Trophoblast cell (in vitro differentiated cells and primary cell): Measurements from ENCODE around the gene ITPR1.

ENCODE experiments used
- DNase-seq, 2 donors: peaks; one replicate each; pipeline ENCODE4 v3.0.0-alpha.2; 2016
- H2AFZ ChIP-seq: 2 replicates; pipeline ENCODE4 v1.6.1; 2013; ENCODE audit warnings: low read length, moderate library complexity, mild to moderate bottlenecking; ENCODE audit not compliant: insufficient read depth, poor library complexity
- H2AK5ac ChIP-seq: 2 replicates; pipeline ENCODE4 v1.6.1; 2013; ENCODE audit warnings: mild to moderate bottlenecking, low read length
- H2BK120ac ChIP-seq: 2 replicates; pipeline ENCODE4 v1.6.1; 2013; ENCODE audit warnings: low read length, mild to moderate bottlenecking, moderate library complexity; ENCODE audit not compliant: insufficient read depth, poor library complexity
- H2BK12ac ChIP-seq: 2 replicates; pipeline ENCODE4 v1.6.1; 2013; ENCODE audit warnings: mild to moderate bottlenecking, low read length, moderate library complexity
- H2BK5ac ChIP-seq: 2 replicates; pipeline ENCODE4 v1.6.1; 2013; ENCODE audit warnings: low read length, low read depth, moderate library complexity, mild to moderate bottlenecking; ENCODE audit not compliant: poor library complexity
- H3K14ac ChIP-seq: 2 replicates; pipeline ENCODE4 v1.6.1; 2013; ENCODE audit warnings: mild to moderate bottlenecking, low read length
- H3K18ac ChIP-seq: 2 replicates; pipeline ENCODE4 v1.6.1; 2013; ENCODE audit warnings: mild to moderate bottlenecking, low read length
- H3K23ac ChIP-seq: 2 replicates; pipeline ENCODE4 v1.6.1; 2013; ENCODE audit warnings: low read length
- H3K27ac ChIP-seq: 2 replicates; pipeline ENCODE4 v1.5.1; 2013; ENCODE audit warnings: low read depth, mild to moderate bottlenecking, inconsistent platforms, low read length, moderate library complexity
- H3K27me3 ChIP-seq: 2 replicates; pipeline ENCODE4 v1.6.1; 2013; ENCODE audit warnings: inconsistent platforms, mild to moderate bottlenecking, low read length, moderate library complexity; ENCODE audit not compliant: insufficient read depth
- H3K36me3 ChIP-seq, 2 experiments: 1 replicate in 1 of 2; 2 replicates in 1 of 2; pipeline ENCODE4 v1.6.1; 2013; ENCODE audit warnings: low read length in 2 of 2, mild to moderate bottlenecking in 2 of 2, moderate library complexity in 1 of 2; ENCODE audit not compliant: insufficient read depth in 2 of 2, control insufficient read depth in 1 of 2
- H3K4ac ChIP-seq: 2 replicates; pipeline ENCODE4 v1.6.1; 2013; ENCODE audit warnings: low read depth, mild to moderate bottlenecking, low read length, moderate library complexity
- H3K4me1 ChIP-seq, 2 experiments: 1 replicate in 1 of 2; 2 replicates in 1 of 2; pipeline ENCODE4 v1.6.1; 2013; ENCODE audit warnings: low read length in 2 of 2, mild to moderate bottlenecking in 2 of 2, moderate library complexity in 1 of 2; ENCODE audit not compliant: insufficient read depth in 2 of 2, control insufficient read depth in 1 of 2
- H3K4me2 ChIP-seq: 2 replicates; pipeline ENCODE4 v1.6.1; 2013; ENCODE audit warnings: inconsistent platforms, mild to moderate bottlenecking, low read length, moderate library complexity
- H3K4me3 ChIP-seq: 2 replicates; pipeline ENCODE4 v1.5.1; 2013; ENCODE audit warnings: mild to moderate bottlenecking, low read depth, low read length, inconsistent platforms
- H3K79me1 ChIP-seq: one replicate; pipeline ENCODE4 v1.6.1; 2013; ENCODE audit warnings: low read length
- H3K79me2 ChIP-seq: 2 replicates; pipeline ENCODE4 v1.6.1; 2013; ENCODE audit warnings: low read length, mild to moderate bottlenecking; ENCODE audit not compliant: control insufficient read depth, insufficient read depth, poor library complexity
- H3K9ac ChIP-seq: 2 replicates; pipeline ENCODE4 v1.6.1; 2013; ENCODE audit warnings: mild to moderate bottlenecking, low read length
- H3K9me3 ChIP-seq: 2 replicates; pipeline ENCODE4 v1.6.1; 2013; ENCODE audit warnings: low read depth, mild to moderate bottlenecking, control low read depth, inconsistent platforms, low read length; ENCODE audit not compliant: insufficient read depth
- H4K12ac ChIP-seq: 2 replicates; pipeline ENCODE4 v1.6.1; 2013; ENCODE audit warnings: low read depth, mild to moderate bottlenecking, low read length, moderate library complexity
- H4K8ac ChIP-seq: 2 replicates; pipeline ENCODE4 v1.6.1; 2013; ENCODE audit warnings: low read depth, mild to moderate bottlenecking, low read length, moderate library complexity
- H4K91ac ChIP-seq: one replicate; pipeline ENCODE4 v1.6.1; 2013; ENCODE audit warnings: low read depth, mild to moderate bottlenecking, low read length, moderate library complexity
- WGBS: extraction: QIAGEN DNeasy Blood & Tissue Kit; methylation state at CpG from one replicate; pipeline ENCODE4 v1.1.7; 2013; ENCODE audit warnings: missing lambda C conversion rate; ENCODE audit not compliant: insufficient read length, insufficient coverage; ENCODE audit errors: extremely low coverage; 5-methylcytosine and 5-hydroxymethylcytosine counted together

The ITPR1 gene

DNA sequence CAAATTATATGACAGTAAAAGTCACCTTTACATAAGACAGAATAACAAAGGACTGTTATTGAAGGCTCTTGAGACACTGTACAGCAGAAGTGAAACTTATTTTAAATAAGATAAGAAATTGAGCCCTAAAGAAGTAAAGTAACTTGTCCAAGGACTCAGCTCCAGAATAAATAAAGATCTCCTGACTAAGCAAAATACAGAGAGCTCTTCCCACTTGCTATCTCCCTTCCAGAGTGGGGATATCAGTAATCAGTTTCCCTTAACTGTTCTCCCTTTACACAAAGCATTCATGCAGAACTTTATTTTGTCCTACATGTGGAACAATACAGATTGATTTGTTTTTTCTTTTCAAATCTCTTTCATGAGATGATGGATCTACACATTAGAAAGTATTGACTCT is 356.6 kb downstream of the ITPR1 start:
- no peaks in the 10 kb centered on the region for H3K36me3 ChIP-seq
- no peaks in the 10 kb centered on the region for H3K79me2 ChIP-seq
- no peak overlapping the region for H2BK120ac ChIP-seq
- peaks cover 8 to 24% of the 10 kb centered on the region in 2 experiments for H3K4me1 ChIP-seq
- no peak overlapping the region for H3K9ac ChIP-seq
- H3K79me1 ChIP-seq, result peaks cover 19% of the 10 kb centered on the region
- H3K4me3 ChIP-seq, result no peak overlapping the region
- H4K91ac ChIP-seq, result no peak overlapping the region
- no peak overlapping the region for H4K12ac ChIP-seq
- H4K8ac ChIP-seq, result no peak overlapping the region
- no peak overlapping the region for H3K14ac ChIP-seq
- H2BK12ac ChIP-seq, result no peak overlapping the region
- no peaks in the 10 kb centered on the region for H3K27me3 ChIP-seq
- H3K4me2 ChIP-seq, result no peak overlapping the region
- no peak overlapping the region for H2AFZ ChIP-seq
- no peak overlapping the region for H3K4ac ChIP-seq
- no peak overlapping the region for H2AK5ac ChIP-seq
- no peak overlapping the region for H3K27ac ChIP-seq
- no peak overlapping the region for H2BK5ac ChIP-seq
- DNase-seq, result no peak
- H3K18ac ChIP-seq, result no peak overlapping the region
- H3K23ac ChIP-seq, result no peak overlapping the region
- H3K9me3 ChIP-seq, result no peaks in the 10 kb centered on the region

DNA sequence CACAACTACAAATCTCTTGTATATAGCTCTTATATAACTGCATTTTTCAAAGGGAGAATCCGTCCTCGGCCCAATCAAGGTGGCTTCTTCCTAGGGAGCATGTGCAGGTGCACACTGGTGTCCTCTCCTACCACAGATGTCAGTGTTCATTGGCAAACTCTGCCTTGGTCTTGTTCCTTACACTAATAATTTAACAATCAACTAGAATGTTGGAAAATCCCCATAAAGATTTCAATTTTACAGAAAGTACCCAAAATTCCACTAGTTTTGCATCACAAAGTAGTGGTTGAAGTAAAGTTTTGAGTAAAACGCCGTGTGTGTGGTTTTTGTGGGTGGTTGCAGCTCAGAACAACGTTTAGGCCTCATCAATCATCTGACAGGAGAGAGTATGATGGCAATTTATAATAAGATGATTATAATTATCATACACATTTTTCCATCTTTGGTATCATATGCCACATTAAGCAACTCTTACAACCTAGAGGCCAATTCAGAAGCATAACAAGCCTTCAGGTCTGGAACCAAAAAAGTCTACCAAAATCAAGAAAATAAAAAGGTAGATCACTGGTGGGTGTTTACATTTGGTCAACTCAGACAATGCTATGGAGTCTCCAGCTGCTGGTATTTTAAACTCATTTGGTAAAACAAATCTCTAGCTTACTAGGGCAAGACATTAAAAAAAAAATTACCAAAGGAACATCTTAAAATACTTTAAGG is 357.2 kb downstream of the ITPR1 start:
- no peak overlapping the region for H3K18ac ChIP-seq
- no peak overlapping the region for H3K23ac ChIP-seq
- no peaks in the 10 kb centered on the region for H3K79me2 ChIP-seq
- no peak overlapping the region for H4K91ac ChIP-seq
- H3K36me3 ChIP-seq, result no peaks in the 10 kb centered on the region
- no peaks in the 10 kb centered on the region for H3K27me3 ChIP-seq
- H4K12ac ChIP-seq, result no peak overlapping the region
- peak overlapping the region; percentile 99 for H2BK12ac ChIP-seq
- peak overlapping the region; percentile 83 for H2BK120ac ChIP-seq
- H3K9ac ChIP-seq, result no peak overlapping the region
- H3K79me1 ChIP-seq, result peaks cover 19% of the 10 kb centered on the region
- H3K4me3 ChIP-seq, result no peak overlapping the region
- no peak for DNase-seq
- no peak overlapping the region for H3K4me2 ChIP-seq
- peak overlapping the region; percentile 49 for H2BK5ac ChIP-seq
- no peak overlapping the region for H3K27ac ChIP-seq
- peaks cover 8 to 24% of the 10 kb centered on the region in 2 experiments for H3K4me1 ChIP-seq
- no peak overlapping the region for H3K4ac ChIP-seq
- H4K8ac ChIP-seq, result no peak overlapping the region
- no peak overlapping the region for H2AFZ ChIP-seq
- no CpG with 5 or more reads among the region's 5 CpGs for WGBS
- H3K9me3 ChIP-seq, result no peaks in the 10 kb centered on the region
- H2AK5ac ChIP-seq, result peak overlapping the region; percentile 99
- H3K14ac ChIP-seq, result peak overlapping the region; percentile 74

DNA sequence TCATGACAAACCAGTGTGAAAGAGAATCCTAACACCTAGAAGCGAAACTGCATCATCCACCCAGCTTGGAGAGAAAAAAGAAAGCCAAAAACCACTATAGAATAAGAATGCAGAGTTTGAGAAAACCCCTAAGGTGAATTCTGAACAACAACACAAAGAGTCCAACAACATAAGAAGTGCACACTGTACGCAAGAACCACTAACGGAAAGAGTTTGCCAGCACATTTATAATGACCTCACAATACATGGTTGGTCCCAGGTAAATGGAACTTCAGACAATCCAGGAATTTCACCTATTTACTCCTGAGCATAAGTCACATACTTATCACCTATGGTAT is 357.7 kb downstream of the ITPR1 start:
- Histone ChIP-seq H4K8ac (no peak overlapping the region), H3K79me2 (no peaks in the 10 kb centered on the region), H2BK5ac (no peak overlapping the region), H3K27me3 (no peaks in the 10 kb centered on the region), H3K9me3 (no peaks in the 10 kb centered on the region), H3K9ac (no peak overlapping the region), H3K14ac (no peak overlapping the region), H2AK5ac (no peak overlapping the region), H3K23ac (no peak overlapping the region), H3K79me1 (peaks cover 23% of the 10 kb centered on the region), H3K4me3 (no peak overlapping the region), H3K36me3 (no peaks in the 10 kb centered on the region), H2BK120ac (no peak overlapping the region), H2AFZ (no peak overlapping the region), H2BK12ac (no peak overlapping the region), H4K91ac (no peak overlapping the region), H3K4me2 (no peak overlapping the region), H3K18ac (no peak overlapping the region), H3K27ac (no peak overlapping the region), H4K12ac (no peak overlapping the region), H3K4ac (no peak overlapping the region), H3K4me1 (peaks cover 8 to 26% of the 10 kb centered on the region in 2 experiments)
- WGBS, result no CpG with 5 or more reads among the region's 3 CpGs
- DNase-seq, result peak in 1 of 2 donors; percentile 50

DNA sequence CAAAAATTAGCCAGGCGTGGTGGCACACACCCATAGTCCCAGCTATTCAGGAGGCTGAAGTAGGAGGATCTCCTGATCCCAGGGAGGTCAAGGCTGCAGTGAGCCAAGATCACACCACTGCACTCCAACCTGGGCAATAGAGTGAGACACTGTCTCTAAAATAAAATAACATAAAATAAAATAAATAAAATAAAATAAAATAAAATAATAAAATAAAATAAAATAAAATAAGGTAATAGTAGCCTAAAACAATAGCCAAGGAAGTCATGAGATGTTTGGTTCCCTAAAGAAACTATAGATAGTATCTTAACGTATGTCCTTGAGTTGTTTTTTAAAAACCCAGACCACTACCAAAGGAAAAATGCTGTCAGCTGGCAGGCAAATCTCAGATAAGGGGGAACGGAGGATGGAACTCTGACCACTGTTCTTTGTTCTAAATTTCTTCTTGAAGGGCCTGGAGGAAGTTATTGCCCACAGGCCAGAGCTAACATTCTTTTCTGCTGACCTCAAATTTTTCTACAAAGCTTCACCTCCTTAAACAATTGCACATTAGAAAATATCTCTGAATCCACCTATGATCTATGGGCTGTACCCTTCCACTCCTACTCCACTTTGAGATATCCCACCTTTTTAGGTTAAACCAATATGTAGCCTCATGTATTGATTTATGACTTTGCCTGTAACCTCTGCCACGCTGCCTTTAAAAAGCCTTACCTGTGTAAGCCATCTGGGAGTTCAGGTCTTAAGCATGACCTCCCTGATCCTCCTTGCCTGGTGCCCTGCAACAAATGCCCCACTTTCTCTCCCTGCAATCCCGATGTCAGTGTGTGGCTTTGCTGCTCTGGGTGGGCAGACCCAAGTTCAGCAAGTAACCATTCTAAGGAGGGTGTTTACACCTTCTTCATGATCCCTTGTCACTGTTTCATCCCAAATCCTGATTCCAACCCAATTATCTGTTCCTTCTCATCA is 359.9 kb downstream of the ITPR1 start:
- H4K12ac ChIP-seq, result peak overlapping the region; percentile 81
- peak overlapping the region; percentile 92 for H3K27ac ChIP-seq
- H3K23ac ChIP-seq, result no peak overlapping the region
- H2BK5ac ChIP-seq, result peak overlapping the region; percentile 92
- no peaks in the 10 kb centered on the region for H3K27me3 ChIP-seq
- peaks cover 1% of the 10 kb centered on the region for H3K9me3 ChIP-seq
- H4K8ac ChIP-seq, result peak overlapping the region; percentile 92
- no peaks in the 10 kb centered on the region for H3K79me2 ChIP-seq
- H3K18ac ChIP-seq, result peak overlapping the region; percentile 96
- H3K4ac ChIP-seq, result peak overlapping the region; percentile 19
- H2BK120ac ChIP-seq, result peak overlapping the region; percentile 96
- H2AK5ac ChIP-seq, result peak overlapping the region; percentile 30
- H3K79me1 ChIP-seq, result peaks cover 23% of the 10 kb centered on the region
- DNase-seq, result peak; percentile 47 to 81
- peak overlapping the region; percentile 6 for H3K4me2 ChIP-seq
- H3K4me1 ChIP-seq, result peaks cover 8 to 27% of the 10 kb centered on the region in 2 experiments
- no CpG with 5 or more reads among the region's 5 CpGs for WGBS
- H3K14ac ChIP-seq, result peak overlapping the region; percentile 81
- H2BK12ac ChIP-seq, result peak overlapping the region; percentile 96
- H3K9ac ChIP-seq, result no peak overlapping the region
- H3K4me3 ChIP-seq, result no peak overlapping the region
- H4K91ac ChIP-seq, result peak overlapping the region; percentile 89
- no peaks in the 10 kb centered on the region for H3K36me3 ChIP-seq
- H2AFZ ChIP-seq, result no peak overlapping the region
